ENCODE data around the gene RANBP1. TPM values are rescaled to one million over a fixed set of nuclear protein-coding genes. Genes with fewer than 3 reads are reported as not detected.

Gene RANBP1
- total RNA-seq, 2 experiments from 2014 or later, result 68.1 to 72.1 TPM

- Histone ChIP-seq H3K9me3 (ENCODE audit: control insufficient read depth in 1 of 2, insufficient read depth in 1 of 2, low read length in 2 of 2) (no peaks in the 10 kb centered on the region), H3K4me3 (ENCODE audit: low read length) (no peak overlapping the region), H3K36me3 (ENCODE audit: insufficient read depth, low read length) (peaks cover 10% of the 10 kb centered on the region), H3K27ac (ENCODE audit: low read depth in 1 of 2, low read length in 2 of 2) (no peak overlapping the region), H3K4me1 (ENCODE audit: insufficient read depth, low read length) (peaks cover 21% of the 10 kb centered on the region), H3K27me3 (ENCODE audit: control insufficient read depth in 1 of 2, insufficient read depth in 2 of 2, low read length in 2 of 2) (no peaks in the 10 kb centered on the region)
- Mint-ChIP-seq H3K4me3 (no peak overlapping the region), H3K27me3 (no peaks in the 10 kb centered on the region), H3K9me3 (no peaks in the 10 kb centered on the region), H3K36me3 (ENCODE audit: low read depth) (peaks cover 3% of the 10 kb centered on the region), H3K4me1 (ENCODE audit: low read depth) (peaks cover 13% of the 10 kb centered on the region), H3K27ac (no peak overlapping the region)
- no peak for DNase-seq
- TF ChIP-seq CTCF (IDR thresholded peaks at IDR 0.05), result no peak
- ATAC-seq (ENCODE audit: poor library complexity), result no peak
- ChIA-PET CTCF (no interaction called here), POLR2A (interaction anchor here (1.3 kb wide), 1 partner anchor 10 kb away, joined by 4 read pairs; the partner anchor contains the start of gene ZDHHC8)
- intact Hi-C loops (cut with DNase I, micrococcal nuclease), result no loop called here
Observed at GRCh38 chr22:20140521-20140964, 24.6 kb downstream of the RANBP1 start.

GRCh38 chr22:20141186-20142077, 25.5 kb downstream of the RANBP1 start:
- intact Hi-C loops (cut with DNase I, micrococcal nuclease), result no loop called here
- no peaks in the 10 kb centered on the region for H3K9me3 Mint-ChIP-seq
- POLR2A ChIA-PET, result no interaction called here

More at GRCh38 chr22:20141186-20142077, 25.5 kb downstream of the RANBP1 start:
- TF ChIP-seq CTCF (IDR thresholded peaks at IDR 0.05), result no peak
- H3K27ac ChIP-seq (ENCODE audit: low read depth in 1 of 2, low read length in 2 of 2), result no peak overlapping the region
- CTCF ChIA-PET, result no interaction called here
- no peaks in the 10 kb centered on the region for H3K27me3 Mint-ChIP-seq
- DNase-seq (no peak), ATAC-seq (ENCODE audit: poor library complexity) (no peak)
- H3K27ac Mint-ChIP-seq, result no peak overlapping the region
- no peak overlapping the region for H3K4me3 ChIP-seq (ENCODE audit: low read length)
- H3K4me1 Mint-ChIP-seq (ENCODE audit: low read depth), result peaks cover 10% of the 10 kb centered on the region
- no peaks in the 10 kb centered on the region for H3K27me3 ChIP-seq (ENCODE audit: control insufficient read depth in 1 of 2, insufficient read depth in 2 of 2, low read length in 2 of 2)
- H3K36me3 Mint-ChIP-seq (ENCODE audit: low read depth), result peaks cover 3% of the 10 kb centered on the region
- peaks cover 10% of the 10 kb centered on the region for H3K36me3 ChIP-seq (ENCODE audit: insufficient read depth, low read length)
- H3K9me3 ChIP-seq (ENCODE audit: control insufficient read depth in 1 of 2, insufficient read depth in 1 of 2, low read length in 2 of 2), result no peaks in the 10 kb centered on the region
- peaks cover 14% of the 10 kb centered on the region for H3K4me1 ChIP-seq (ENCODE audit: insufficient read depth, low read length)
- H3K4me3 Mint-ChIP-seq, result no peak overlapping the region
